T-helper 2 cell treated with Interferon-gamma antibody and Interleukin-4, amounts not matched to agents 5 μg/mL and 100 μg/mL, for 36 hours (primary cell): ENCODE measurements around the gene CEP112.
"Not testable (repeated sequence)": the region's sequence is repeated elsewhere in the genome, so short reads cannot be mapped to it uniquely, and the experiment has no call there.

ENCODE experiments used
- DNase-seq: peaks from one replicate; pipeline ENCODE4 v3.0.0; 2021; ENCODE audit warnings: low spot score
- H3K27ac Mint-ChIP-seq: one replicate; pipeline ENCODE4 v1.8.0; 2021; ENCODE audit warnings: mild to moderate bottlenecking, mixed read lengths
- H3K27me3 Mint-ChIP-seq: one replicate; pipeline ENCODE4 v1.8.0; 2021; ENCODE audit warnings: low read depth, mixed read lengths
- H3K36me3 Mint-ChIP-seq: one replicate; pipeline ENCODE4 v1.8.0; 2021; ENCODE audit warnings: low read depth, mixed read lengths
- H3K4me1 Mint-ChIP-seq: one replicate; pipeline ENCODE4 v1.8.0; 2021; ENCODE audit warnings: low read depth, mixed read lengths
- H3K4me3 Mint-ChIP-seq: one replicate; pipeline ENCODE4 v1.8.0; 2022; ENCODE audit warnings: mild to moderate bottlenecking, moderate library complexity, mixed read lengths
- H3K9me3 Mint-ChIP-seq: one replicate; pipeline ENCODE4 v1.8.0; 2021; ENCODE audit warnings: mixed read lengths

CEP112 gene

GRCh38 chr17:65797809-65798208 is 394.1 kb downstream of the CEP112 start:
- no peak for DNase-seq
- Mint-ChIP-seq H3K4me3 (no peak overlapping the region), H3K36me3 (peaks cover 6% of the 10 kb centered on the region), H3K4me1 (peaks cover 18% of the 10 kb centered on the region), H3K27ac (no peak overlapping the region), H3K9me3 (peaks cover 20% of the 10 kb centered on the region), H3K27me3 (no peaks in the 10 kb centered on the region)

GRCh38 chr17:65797101-65797500 is 394.8 kb downstream of the CEP112 start:
- H3K27ac Mint-ChIP-seq, result no peak overlapping the region
- H3K27me3 Mint-ChIP-seq, result no peaks in the 10 kb centered on the region
- no peak overlapping the region for H3K4me3 Mint-ChIP-seq
- DNase-seq, result no peak
- peaks cover 6% of the 10 kb centered on the region for H3K36me3 Mint-ChIP-seq
- peaks cover 13% of the 10 kb centered on the region for H3K9me3 Mint-ChIP-seq
- H3K4me1 Mint-ChIP-seq, result peaks cover 18% of the 10 kb centered on the region

GRCh38 chr17:65794572-65794971 is 397.4 kb downstream of the CEP112 start:
- no peak overlapping the region for H3K4me3 Mint-ChIP-seq
- no peak for DNase-seq

GRCh38 chr17:65790241-65790640 is 401.7 kb downstream of the CEP112 start:
- Mint-ChIP-seq H3K36me3 (no peaks in the 10 kb centered on the region), H3K27ac (no peak overlapping the region), H3K4me1 (no peaks in the 10 kb centered on the region), H3K4me3 (no peak overlapping the region), H3K27me3 (peaks cover 11% of the 10 kb centered on the region), H3K9me3 (no peaks in the 10 kb centered on the region)
- no peak for DNase-seq

More at GRCh38 chr17:65794572-65794971, 397.4 kb downstream of the CEP112 start:
- H3K4me1 Mint-ChIP-seq, result peaks cover 7% of the 10 kb centered on the region
- no peak overlapping the region for H3K27ac Mint-ChIP-seq
- H3K9me3 Mint-ChIP-seq, result no peaks in the 10 kb centered on the region
- no peaks in the 10 kb centered on the region for H3K27me3 Mint-ChIP-seq
- H3K36me3 Mint-ChIP-seq, result no peaks in the 10 kb centered on the region

- no peak overlapping the region for H3K4me3 Mint-ChIP-seq
- H3K9me3 Mint-ChIP-seq, result no peaks in the 10 kb centered on the region
- DNase-seq, result no peak
- H3K27me3 Mint-ChIP-seq, result peaks cover 13% of the 10 kb centered on the region
- no peaks in the 10 kb centered on the region for H3K4me1 Mint-ChIP-seq
- H3K36me3 Mint-ChIP-seq, result no peaks in the 10 kb centered on the region
- H3K27ac Mint-ChIP-seq, result no peak overlapping the region
Measured at GRCh38 chr17:65787503-65787902, 404.4 kb downstream of the CEP112 start.

- Mint-ChIP-seq H3K36me3 (no peaks in the 10 kb centered on the region), H3K27me3 (peaks cover 13% of the 10 kb centered on the region), H3K9me3 (peaks cover 7% of the 10 kb centered on the region), H3K4me3 (no peak overlapping the region), H3K27ac (no peak overlapping the region), H3K4me1 (peaks cover 4% of the 10 kb centered on the region)
- DNase-seq, result no peak
Measured at GRCh38 chr17:65786479-65786878, 405.5 kb downstream of the CEP112 start.

- Mint-ChIP-seq H3K9me3 (peaks cover 8% of the 10 kb centered on the region), H3K36me3 (no peaks in the 10 kb centered on the region), H3K4me1 (peaks cover 4% of the 10 kb centered on the region), H3K27ac (no peak overlapping the region), H3K27me3 (peaks cover 13% of the 10 kb centered on the region), H3K4me3 (no peak overlapping the region)
- no peak for DNase-seq
Measured at GRCh38 chr17:65785109-65785508, 406.8 kb downstream of the CEP112 start.

- H3K9me3 Mint-ChIP-seq, result peaks cover 8% of the 10 kb centered on the region
- H3K4me3 Mint-ChIP-seq, result no peak overlapping the region
- no peaks in the 10 kb centered on the region for H3K36me3 Mint-ChIP-seq
- DNase-seq, result no peak
- H3K27me3 Mint-ChIP-seq, result peaks cover 7% of the 10 kb centered on the region
- H3K27ac Mint-ChIP-seq, result no peak overlapping the region
- peaks cover 4% of the 10 kb centered on the region for H3K4me1 Mint-ChIP-seq
Measured at GRCh38 chr17:65783845-65784334, 408.0 kb downstream of the CEP112 start.

- H3K36me3 Mint-ChIP-seq, DNase-seq, H3K4me1 Mint-ChIP-seq, H3K9me3 Mint-ChIP-seq, H3K4me3 Mint-ChIP-seq, H3K27ac Mint-ChIP-seq, H3K27me3 Mint-ChIP-seq: not testable (repeated sequence)
Measured at GRCh38 chr17:65782104-65782706, 409.7 kb downstream of the CEP112 start.

- H3K9me3 Mint-ChIP-seq, result peaks cover 8% of the 10 kb centered on the region
- H3K27ac Mint-ChIP-seq, result no peak overlapping the region
- H3K27me3 Mint-ChIP-seq, result peaks cover 2% of the 10 kb centered on the region
- DNase-seq, result no peak
- peaks cover 4% of the 10 kb centered on the region for H3K4me1 Mint-ChIP-seq
- no peak overlapping the region for H3K4me3 Mint-ChIP-seq
- no peaks in the 10 kb centered on the region for H3K36me3 Mint-ChIP-seq
Measured at GRCh38 chr17:65780111-65780510, 411.8 kb downstream of the CEP112 start.

- no peak overlapping the region for H3K27ac Mint-ChIP-seq
- H3K9me3 Mint-ChIP-seq, result peaks cover 4% of the 10 kb centered on the region
- H3K27me3 Mint-ChIP-seq, result no peaks in the 10 kb centered on the region
- H3K4me1 Mint-ChIP-seq, result peaks cover 10% of the 10 kb centered on the region
- no peak for DNase-seq
- no peak overlapping the region for H3K4me3 Mint-ChIP-seq
- no peaks in the 10 kb centered on the region for H3K36me3 Mint-ChIP-seq
Measured at GRCh38 chr17:65776890-65777289, 415.0 kb downstream of the CEP112 start.

- no peak for DNase-seq
- Mint-ChIP-seq H3K9me3 (no peaks in the 10 kb centered on the region), H3K27ac (no peak overlapping the region), H3K36me3 (no peaks in the 10 kb centered on the region), H3K4me3 (no peak overlapping the region), H3K4me1 (peaks cover 8% of the 10 kb centered on the region), H3K27me3 (no peaks in the 10 kb centered on the region)
Measured at GRCh38 chr17:65774787-65775186, 417.1 kb downstream of the CEP112 start.

GRCh38 chr17:65772989-65773388 is 418.9 kb downstream of the CEP112 start:
- DNase-seq, result no peak
- Mint-ChIP-seq H3K36me3 (no peaks in the 10 kb centered on the region), H3K9me3 (no peaks in the 10 kb centered on the region), H3K4me1 (peaks cover 8% of the 10 kb centered on the region), H3K4me3 (no peak overlapping the region), H3K27ac (no peak overlapping the region), H3K27me3 (no peaks in the 10 kb centered on the region)

GRCh38 chr17:65771704-65772103 is 420.2 kb downstream of the CEP112 start:
- Mint-ChIP-seq H3K9me3 (no peaks in the 10 kb centered on the region), H3K4me1 (peaks cover 8% of the 10 kb centered on the region), H3K27me3 (peaks cover 3% of the 10 kb centered on the region), H3K27ac (no peak overlapping the region), H3K36me3 (no peaks in the 10 kb centered on the region), H3K4me3 (no peak overlapping the region)
- DNase-seq, result no peak

GRCh38 chr17:65763786-65764185 is 428.1 kb downstream of the CEP112 start:
- Mint-ChIP-seq H3K27ac (no peak overlapping the region), H3K27me3 (peaks cover 17% of the 10 kb centered on the region), H3K36me3 (no peaks in the 10 kb centered on the region), H3K4me1 (no peaks in the 10 kb centered on the region), H3K4me3 (no peak overlapping the region), H3K9me3 (no peaks in the 10 kb centered on the region)
- no peak for DNase-seq
